Loucy (cell line): Measurements from ENCODE around the gene MDN1.

Experiments
- H2AFZ ChIP-seq: fragments of 200-600 bp; sonication (generic); 2 replicates; pipeline ENCODE4 v1.6.0; 2016; ENCODE audit warnings: antibody characterized with exemption, mild to moderate bottlenecking, low read length, moderate library complexity
- H3F3A ChIP-seq: fragments of 200-600 bp; 2 replicates; pipeline ENCODE4 v1.6.0; 2016; ENCODE audit warnings: antibody characterized with exemption, low read depth, mild to moderate bottlenecking
- H3K27me3 ChIP-seq: fragments of 200-600 bp; sonication (generic); 2 replicates; pipeline ENCODE4 v1.6.1; 2014; ENCODE audit warnings: low read length, mild to moderate bottlenecking; ENCODE audit not compliant: insufficient read depth, poor library complexity, severe bottlenecking
- H3K36me3 ChIP-seq: fragments of 200-600 bp; sonication (generic); 2 replicates; pipeline ENCODE4 v1.6.1; 2016; ENCODE audit warnings: low read length; ENCODE audit not compliant: insufficient read depth
- H3K4me1 ChIP-seq: fragments of 200-600 bp; sonication (generic); 2 replicates; pipeline ENCODE4 v1.5.1; 2014; ENCODE audit warnings: low read length, mild to moderate bottlenecking; ENCODE audit not compliant: insufficient read depth, poor library complexity, severe bottlenecking
- H3K4me2 ChIP-seq: fragments of 200-600 bp; sonication (generic); 2 replicates; pipeline ENCODE4 v1.6.0; 2014; ENCODE audit warnings: antibody characterized with exemption, low read length, low read depth, mild to moderate bottlenecking; ENCODE audit not compliant: poor library complexity, severe bottlenecking
- H3K4me3 ChIP-seq: fragments of 200-600 bp; sonication (generic); 2 replicates; pipeline ENCODE4 v1.5.1; 2014; ENCODE audit warnings: low read length, mild to moderate bottlenecking, mixed read lengths; ENCODE audit not compliant: poor library complexity, severe bottlenecking
- H3K79me2 ChIP-seq: fragments of 200-600 bp; sonication (generic); 2 replicates; pipeline ENCODE4 v1.6.1; 2014; ENCODE audit warnings: low read length; ENCODE audit not compliant: insufficient read depth
- H3K9ac ChIP-seq: fragments of 200-600 bp; sonication (generic); 2 replicates; pipeline ENCODE4 v1.6.0; 2014; ENCODE audit warnings: mild to moderate bottlenecking, low read depth, low read length, moderate library complexity; ENCODE audit not compliant: poor library complexity, severe bottlenecking
- H3K9me2 ChIP-seq: fragments of 200-600 bp; sonication (generic); replicated peaks from 2 replicates; pipeline ENCODE4 v1.6.1; 2016; ENCODE audit warnings: low read depth, low read length, mixed read lengths
- H3K9me3 ChIP-seq: fragments of 200-600 bp; sonication (generic); 2 replicates; pipeline ENCODE4 v1.6.1; 2014; ENCODE audit warnings: mild to moderate bottlenecking, antibody characterized with exemption, low read length, low read depth; ENCODE audit not compliant: insufficient read depth
- H4K20me1 ChIP-seq: fragments of 200-600 bp; sonication (generic); 2 replicates; pipeline ENCODE4 v1.6.0; 2014; ENCODE audit warnings: antibody characterized with exemption, low read length, mild to moderate bottlenecking; ENCODE audit not compliant: insufficient read depth, poor library complexity, severe bottlenecking
- CTCF ChIP-seq: fragments of 200-600 bp; sonication (generic); conservative IDR thresholded peaks from 2 replicates; pipeline ENCODE4 v1.5.1; 2014; ENCODE audit warnings: mild to moderate bottlenecking, antibody characterized with exemption, low read length
- EZH2phosphoT487 ChIP-seq: fragments of 200-600 bp; IDR thresholded peaks from 2 replicates; pipeline ENCODE4 v1.6.1; 2018; ENCODE audit warnings: antibody characterized with exemption, mild to moderate bottlenecking, moderate library complexity, borderline replicate concordance

MDN1 gene

DNA sequence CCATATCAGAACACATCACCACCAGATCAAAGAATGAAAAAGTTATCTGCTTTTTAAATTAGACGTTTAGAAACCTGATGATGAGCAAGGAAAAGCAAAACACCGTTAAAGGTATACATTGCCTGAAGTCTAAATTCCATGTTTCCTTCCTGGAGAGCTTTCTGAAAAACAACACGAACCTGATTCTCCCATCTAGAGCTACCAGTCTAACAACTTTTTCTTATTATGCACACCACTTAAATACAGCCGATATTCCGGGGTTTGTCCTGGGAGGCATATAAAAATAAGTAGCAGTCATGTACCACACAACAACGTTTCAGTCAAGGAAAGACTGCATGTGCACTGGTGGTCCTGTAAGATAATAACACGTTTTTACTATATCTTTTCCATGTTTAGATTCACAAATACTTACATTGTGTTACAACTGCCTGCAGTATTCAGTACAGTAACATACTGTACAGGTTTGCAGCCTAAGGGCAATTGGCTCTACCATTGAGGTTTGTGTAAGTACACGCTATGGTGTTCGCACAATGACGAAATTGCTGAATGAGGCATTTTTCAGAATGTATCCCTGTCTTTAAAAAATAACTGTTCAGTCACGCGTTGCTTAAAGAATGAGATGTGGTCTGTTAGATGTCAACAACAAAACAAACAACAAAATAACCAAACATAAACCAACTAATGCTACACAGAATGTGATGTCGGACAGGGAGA, 162.0 kb downstream of the MDN1 start:
- H3K9me3 ChIP-seq = no peaks in the 10 kb centered on the region
- H3F3A ChIP-seq = no peaks in the 10 kb centered on the region
- TF ChIP-seq CTCF (no peak), EZH2phosphoT487 (no peak)
- H3K4me3 ChIP-seq = no peak overlapping the region
- H3K27me3 ChIP-seq = no peaks in the 10 kb centered on the region
- H3K36me3 ChIP-seq = peaks cover 74% of the 10 kb centered on the region
- H3K9ac ChIP-seq = no peak overlapping the region
- no peak overlapping the region for H2AFZ ChIP-seq
- no peaks in the 10 kb centered on the region for H3K4me1 ChIP-seq
- no peak overlapping the region for H3K4me2 ChIP-seq
- no peaks in the 10 kb centered on the region for H3K9me2 ChIP-seq
- no peaks in the 10 kb centered on the region for H3K79me2 ChIP-seq
- H4K20me1 ChIP-seq = no peaks in the 10 kb centered on the region

DNA sequence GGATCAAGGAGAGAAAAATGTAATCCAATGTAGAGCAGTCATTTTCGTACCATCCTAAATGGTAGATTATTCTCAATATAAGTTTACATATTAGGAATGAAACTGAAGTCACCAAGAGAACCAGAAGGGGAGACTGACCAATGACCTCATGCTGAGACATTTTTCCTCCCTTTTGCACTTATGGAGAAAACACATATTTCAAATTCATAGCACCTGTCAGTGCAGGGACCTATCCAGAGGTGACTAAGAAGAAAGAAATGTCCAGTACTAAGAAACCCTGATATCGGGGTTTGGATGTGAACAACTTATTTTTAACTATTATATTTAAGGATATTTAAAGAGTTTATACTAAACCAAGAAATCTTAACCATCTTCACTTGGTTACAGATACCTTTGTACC, 164.5 kb downstream of the MDN1 start:
- peaks cover 72% of the 10 kb centered on the region for H3K36me3 ChIP-seq
- no peaks in the 10 kb centered on the region for H3K27me3 ChIP-seq
- no peaks in the 10 kb centered on the region for H3K9me3 ChIP-seq
- TF ChIP-seq CTCF = no peak
- TF ChIP-seq EZH2phosphoT487 = no peak
- no peaks in the 10 kb centered on the region for H3K4me1 ChIP-seq
- H3K9ac ChIP-seq = no peak overlapping the region
- H3K9me2 ChIP-seq = no peaks in the 10 kb centered on the region
- no peaks in the 10 kb centered on the region for H3F3A ChIP-seq
- H3K79me2 ChIP-seq = no peaks in the 10 kb centered on the region
- H2AFZ ChIP-seq = no peak overlapping the region
- no peak overlapping the region for H3K4me3 ChIP-seq
- H3K4me2 ChIP-seq = no peak overlapping the region
- H4K20me1 ChIP-seq = no peaks in the 10 kb centered on the region

GRCh38 chr6:89650579-89650978, 169.0 kb downstream of the MDN1 start:
- no peak overlapping the region for H3K4me3 ChIP-seq
- no peak overlapping the region for H3K9ac ChIP-seq
- H4K20me1 ChIP-seq = no peaks in the 10 kb centered on the region
- no peaks in the 10 kb centered on the region for H3K4me1 ChIP-seq
- H3K36me3 ChIP-seq = peaks cover 72% of the 10 kb centered on the region; the same call in 1 of the 2 replicates
- no peaks in the 10 kb centered on the region for H3K79me2 ChIP-seq
- H3K9me3 ChIP-seq = no peaks in the 10 kb centered on the region
- H3K4me2 ChIP-seq = no peak overlapping the region
- TF ChIP-seq EZH2phosphoT487 = no peak
- no peak for TF ChIP-seq CTCF
- no peaks in the 10 kb centered on the region for H3K27me3 ChIP-seq
- no peak overlapping the region for H2AFZ ChIP-seq
- H3F3A ChIP-seq = no peaks in the 10 kb centered on the region
- no peaks in the 10 kb centered on the region for H3K9me2 ChIP-seq
